ENCODE results near the gene HPDL.

- TF ChIP-seq CTCF (IDR thresholded peaks at IDR 0.05; ENCODE audit: insufficient read depth, low read depth, low read length) (no peak), EZH2 (IDR thresholded peaks at IDR 0.05; ENCODE audit: insufficient read depth, low read length) (no peak)
These were observed 7.9 kb downstream of the HPDL start for GRCh38 chr1:45334308-45335245.

All from astrocyte (in vitro differentiated cells and primary cell).